Endothelial cell of umbilical vein (primary cell): Measurements from ENCODE around the gene ADSL. TPM values are rescaled to one million over a fixed set of nuclear protein-coding genes. Genes with fewer than 3 reads are reported as not detected.

Experiments
- BruUV-seq: library from RNA; stranded (reverse); fragments of 400-500 nt; replicated peaks from 2 replicates; lab custom pipeline; 2021; lab: Mats Ljungman, UMichigan
- CTCF ChIA-PET: fragments of 300-600, 350-600 bp; sonication (Branson Sonifier 250); formaldehyde crosslinking; loops from one replicate; lab custom pipeline; 2021; ENCODE audit warnings: antibody characterized with exemption, inconsistent platforms; lab: Charles Lee
- POLR2A ChIA-PET: fragments of 300-600, 350-600 bp; sonication (Branson Sonifier 250); formaldehyde crosslinking; loops from one replicate; lab custom pipeline; 2021; ENCODE audit warnings: antibody characterized with exemption, inconsistent platforms; lab: Charles Lee
- DNase-seq: peaks from one replicate; pipeline ENCODE4 v3.0.0-alpha.2; 2011; ENCODE audit warnings: low read depth, low spot score
- FAIRE-seq: peaks from 2 replicates; lab custom pipeline; 2011; peaks lifted over from hg19 to GRCh38; lab: Jason Lieb, UNC
- H2AFZ ChIP-seq: 2 replicates; pipeline ENCODE4 v1.6.0; 2012; ENCODE audit warnings: low read depth, low read length, control low read depth, inconsistent platforms
- H3K27ac ChIP-seq: 2 replicates; pipeline ENCODE4 v1.5.1; 2011; ENCODE audit warnings: low read depth, mild to moderate bottlenecking, control low read depth, low read length, moderate library complexity; ENCODE audit not compliant: insufficient read depth
- H3K27me3 ChIP-seq, 2 experiments: 2 replicates each; pipeline versions ENCODE4 v1.6.0 to v1.6.1; 2011; ENCODE audit warnings: low read length in 2 of 2, mixed read lengths in 1 of 2; ENCODE audit not compliant: control insufficient read depth in 2 of 2, insufficient read depth in 2 of 2
- H3K36me3 ChIP-seq, 2 experiments: 2 replicates in 1 of 2; 3 replicates in 1 of 2; pipeline ENCODE4 v1.5.1; 2011; ENCODE audit warnings: low read length in 2 of 2, mild to moderate bottlenecking in 1 of 2, moderate library complexity in 1 of 2; ENCODE audit not compliant: control insufficient read depth in 2 of 2, insufficient read depth in 2 of 2; ENCODE audit errors: extremely low read depth in 1 of 2
- H3K4me1 ChIP-seq: 3 replicates; pipeline ENCODE4 v1.5.1; 2011; ENCODE audit warnings: mild to moderate bottlenecking, low read length; ENCODE audit not compliant: control insufficient read depth, insufficient read depth; ENCODE audit errors: extremely low read depth
- H3K4me2 ChIP-seq: 2 replicates; pipeline ENCODE4 v1.6.1; 2011; ENCODE audit warnings: low read length, control low read depth, mixed read lengths; ENCODE audit not compliant: insufficient read depth
- H3K4me3 ChIP-seq, 3 experiments: fragments of 200-600 bp in 1 of 3; sonication (generic), shearing (Covaris generic) in 1 of 3; replicated peaks in 1 of 3; 2 replicates each; pipeline ENCODE4 v1.5.1; 2011 to 2016; ENCODE audit warnings: control low read depth in 3 of 3, low read length in 3 of 3, mild to moderate bottlenecking in 2 of 3, inconsistent platforms in 1 of 3, low read depth in 1 of 3, moderate library complexity in 1 of 3; ENCODE audit not compliant: insufficient read depth in 1 of 3
- H3K79me2 ChIP-seq: 2 replicates; pipeline ENCODE4 v1.6.0; 2012; ENCODE audit warnings: low read length, inconsistent platforms; ENCODE audit not compliant: control insufficient read depth, insufficient read depth
- H3K9ac ChIP-seq: replicated peaks from 2 replicates; pipeline ENCODE3; 2011; ENCODE audit warnings: low read length, control low read depth; ENCODE audit not compliant: insufficient read depth; ENCODE audit errors: extremely low read depth
- H3K9me1 ChIP-seq: replicated peaks from 3 replicates; pipeline ENCODE4 v1.6.0; 2011; ENCODE audit warnings: mild to moderate bottlenecking, low read length; ENCODE audit not compliant: control insufficient read depth, insufficient read depth; ENCODE audit errors: extremely low read depth
- H3K9me3 ChIP-seq: replicated peaks from 2 replicates; pipeline ENCODE4 v1.5.1; 2012; ENCODE audit warnings: low read length, inconsistent platforms; ENCODE audit not compliant: control insufficient read depth, insufficient read depth
- H4K20me1 ChIP-seq: replicated peaks from 2 replicates; pipeline ENCODE3; 2011; ENCODE audit warnings: mild to moderate bottlenecking, low read length; ENCODE audit not compliant: control insufficient read depth, insufficient read depth; ENCODE audit errors: extremely low read depth
- CTCF ChIP-seq, 2 donors: IDR thresholded peaks; 1 replicate in 1 of 2; 2 replicates in 1 of 2; pipeline ENCODE4 v1.5.1; 2011; ENCODE audit warnings: low read length in 2 of 2, mild to moderate bottlenecking in 2 of 2, moderate library complexity in 2 of 2, control low read depth in 1 of 2, inconsistent platforms in 1 of 2, low read depth in 1 of 2; ENCODE audit not compliant: insufficient read depth in 1 of 2; ENCODE audit errors: extremely low read depth in 1 of 2
- EZH2 ChIP-seq: IDR thresholded peaks from 2 replicates; pipeline ENCODE4 v1.6.1; 2012; ENCODE audit warnings: borderline replicate concordance, low read depth, mild to moderate bottlenecking, moderate library complexity, low read length, inconsistent platforms; ENCODE audit not compliant: severe bottlenecking
- FOS ChIP-seq: IDR thresholded peaks from 2 replicates; pipeline ENCODE4 v1.6.1; 2011; ENCODE audit warnings: mild to moderate bottlenecking, low read length, moderate library complexity, borderline replicate concordance; ENCODE audit not compliant: insufficient read depth
- GATA2 ChIP-seq: IDR thresholded peaks from 2 replicates; pipeline ENCODE4 v1.7.0; 2011; ENCODE audit warnings: low read depth, mild to moderate bottlenecking, moderate library complexity, mixed read lengths, low read length; ENCODE audit not compliant: insufficient read length, insufficient read depth
- JUN ChIP-seq: IDR thresholded peaks from 2 replicates; pipeline ENCODE4 v1.6.1; 2011; ENCODE audit warnings: borderline replicate concordance, low read depth; ENCODE audit not compliant: insufficient read length, insufficient read depth
- POLR2A ChIP-seq: IDR thresholded peaks from 2 replicates; pipeline ENCODE4 v1.6.1; 2012; ENCODE audit warnings: low read depth, mild to moderate bottlenecking, control low read depth, low read length
- dilution Hi-C: fragments of 300-500 bp; cut with MboI; formaldehyde crosslinking; loops from one replicate; pipeline ENCODE4 v1.15.0; 2019; ENCODE audit warnings: low sequenced_read_pairs; ENCODE audit not compliant: extremely low pct_ligation_motif_present
- intact Hi-C: fragments of 100-400 bp; cut with micrococcal nuclease; formaldehyde crosslinking; loops from one replicate; pipeline ENCODE4 v1.10.0; 2022
- polyA plus RNA-seq, 4 experiments: library from polyadenylated mRNA; depleted of rRNA in 3 of 4; stranded (reverse) in 3 of 4; unstranded in 1 of 4; fragments of >200 nt; gene quantifications; 2 replicates each; pipeline versions ENCODE4 v1.2.1 to v1.2.3, GENCODE V29; 2011 to 2012; ENCODE audit warnings: missing spikeins in 1 of 4
- total RNA-seq: library from RNA; stranded (reverse); gene quantifications from 2 replicates; pipeline ENCODE4 v1.2.3, GENCODE V29; 2021

The ADSL gene
- total and polyA plus RNA-seq, 2 donors (not counting 3 experiments of a cell fraction or from before 2014, with no cell fraction given) = 103 to 141 TPM

- POLR2A ChIA-PET = no interaction called here
- no peak for DNase-seq
- H3K4me3 ChIP-seq = no peak overlapping the region
- H3K4me1 ChIP-seq = no peaks in the 10 kb centered on the region
- CTCF ChIA-PET = interaction anchor here (0.6 to 3.3 kb wide), 3 partner anchors 12 to 166 kb away, joined by 3 to 21 read pairs (median 3); no protein-coding TSS in a partner anchor
- FAIRE-seq = no peak
- H3K9ac ChIP-seq = no peak overlapping the region
- intact Hi-C loops = no loop called here
- dilution Hi-C loops = no loop called here
- no peaks in the 10 kb centered on the region for H4K20me1 ChIP-seq
- H3K79me2 ChIP-seq = no peaks in the 10 kb centered on the region
- H3K9me1 ChIP-seq = no peaks in the 10 kb centered on the region
- no peak overlapping the region for H2AFZ ChIP-seq
- H3K36me3 ChIP-seq = peaks cover 0 to 65% of the 10 kb centered on the region in 2 experiments
- H3K9me3 ChIP-seq = no peaks in the 10 kb centered on the region
- no peak overlapping the region for H3K27ac ChIP-seq
- BruUV-seq = no TSS peak
- H3K4me2 ChIP-seq = no peak overlapping the region
- no peaks in the 10 kb centered on the region for H3K27me3 ChIP-seq
- no peak for TF ChIP-seq EZH2
- no peak for TF ChIP-seq FOS
- TF ChIP-seq GATA2 = no peak
- no peak for TF ChIP-seq POLR2A
These were observed 78.8 kb downstream of the ADSL start for GRCh38 chr22:40425082-40425481.

- POLR2A ChIA-PET = no interaction called here
These were observed 80.5 kb downstream of the ADSL start for GRCh38 chr22:40426594-40427333.

More at GRCh38 chr22:40426594-40427333, 80.5 kb downstream of the ADSL start:
- H2AFZ ChIP-seq = no peak overlapping the region
- H3K9me1 ChIP-seq = no peaks in the 10 kb centered on the region
- dilution Hi-C loops = no loop called here
- H3K27me3 ChIP-seq = no peaks in the 10 kb centered on the region
- H3K79me2 ChIP-seq = no peaks in the 10 kb centered on the region
- BruUV-seq = no TSS peak
- peaks cover 0 to 51% of the 10 kb centered on the region in 2 experiments for H3K36me3 ChIP-seq
- CTCF ChIA-PET = interaction anchor here (0.7 to 3.3 kb wide), 4 partner anchors 10 to 43 kb away, joined by 3 to 21 read pairs (median 4); no protein-coding TSS in a partner anchor
- no peaks in the 10 kb centered on the region for H3K4me1 ChIP-seq
- no peak overlapping the region for H3K4me2 ChIP-seq
- intact Hi-C loops = no loop called here
- TF ChIP-seq JUN = no peak
- no peak for TF ChIP-seq CTCF (IDR thresholded peaks at IDR 0.05; ENCODE audit: extremely low read depth in 1 of 2, insufficient read depth in 1 of 2, low read depth in 1 of 2, low read length in 2 of 2)
- no peak for TF ChIP-seq EZH2
- TF ChIP-seq FOS = no peak
- FAIRE-seq = no peak
- DNase-seq = peak; percentile 28
- H3K4me3 ChIP-seq = no peak overlapping the region
- H3K9ac ChIP-seq = no peak overlapping the region
- no peaks in the 10 kb centered on the region for H4K20me1 ChIP-seq
- no peak overlapping the region for H3K27ac ChIP-seq
- no peaks in the 10 kb centered on the region for H3K9me3 ChIP-seq
